Parathyroid adenoma (tissue), 2 donors: ENCODE results near the gene NR4A2.
"Not testable (repeated sequence)": the region's sequence is repeated elsewhere in the genome, so short reads cannot be mapped to it uniquely, and the experiment has no call there.

Source experiments
- H2AFZ ChIP-seq: fragments of 300-600 bp; sonication (generic); one replicate; pipeline ENCODE4 v1.7.0; 2017; ENCODE audit warnings: antibody characterized with exemption, mild to moderate bottlenecking
- H3K27ac ChIP-seq: fragments of 300-600 bp; sonication (generic); one replicate; pipeline ENCODE4 v1.7.0; 2017
- H3K27me3 ChIP-seq: fragments of 300-600 bp; sonication (generic); one replicate; pipeline ENCODE4 v1.7.0; 2017; ENCODE audit warnings: low read length; ENCODE audit not compliant: control insufficient read depth, insufficient read depth
- H3K36me3 ChIP-seq: fragments of 300-600 bp; sonication (generic); one replicate; pipeline ENCODE4 v1.7.0; 2017; ENCODE audit warnings: low read length; ENCODE audit not compliant: control insufficient read depth, insufficient read depth
- H3K4me1 ChIP-seq: fragments of 300-600 bp; sonication (generic); one replicate; pipeline ENCODE4 v1.7.0; 2017; ENCODE audit warnings: control low read depth
- H3K4me2 ChIP-seq: fragments of 300-600 bp; sonication (generic); one replicate; pipeline ENCODE4 v1.7.0; 2017; ENCODE audit warnings: low read length
- H3K4me3 ChIP-seq: fragments of 300-600 bp; sonication (generic); one replicate; pipeline ENCODE4 v1.7.0; 2017; ENCODE audit warnings: low read depth, low read length
- H3K79me2 ChIP-seq: fragments of 300-600 bp; sonication (generic); one replicate; pipeline ENCODE4 v1.7.0; 2017; ENCODE audit warnings: control low read depth
- H3K9ac ChIP-seq: fragments of 300-600 bp; sonication (generic); one replicate; pipeline ENCODE4 v1.7.0; 2017; ENCODE audit warnings: mild to moderate bottlenecking
- H3K9me3 ChIP-seq: fragments of 300-600 bp; sonication (generic); one replicate; pipeline ENCODE4 v1.7.0; 2017; ENCODE audit warnings: low read length; ENCODE audit not compliant: control insufficient read depth
- CTCF ChIP-seq: fragments of 300-600 bp; sonication (generic); IDR thresholded peaks from one replicate; pipeline ENCODE4 v1.7.0; 2017; ENCODE audit warnings: antibody characterized with exemption, mild to moderate bottlenecking
- donor health status: primary hyperparathyroidism.

The NR4A2 gene

GRCh38 chr2:156294945-156295580 lies 37.5 kb downstream of the NR4A2 start:
- Histone ChIP-seq H3K79me2 (no peaks in the 10 kb centered on the region), H2AFZ (no peak overlapping the region), H3K9me3 (no peaks in the 10 kb centered on the region), H3K9ac (no peak overlapping the region), H3K27ac (no peak overlapping the region), H3K27me3 (no peaks in the 10 kb centered on the region), H3K4me3 (no peak overlapping the region), H3K4me1 (no peaks in the 10 kb centered on the region), H3K36me3 (no peaks in the 10 kb centered on the region), H3K4me2 (no peak overlapping the region)
- TF ChIP-seq CTCF: no peak

- H3K27me3 ChIP-seq, H2AFZ ChIP-seq, H3K9me3 ChIP-seq, H3K4me3 ChIP-seq, H3K27ac ChIP-seq, H3K79me2 ChIP-seq, H3K4me1 ChIP-seq, H3K9ac ChIP-seq, H3K4me2 ChIP-seq, H3K36me3 ChIP-seq: not testable (repeated sequence)
Observed at GRCh38 chr2:156293382-156293781, 39.1 kb downstream of the NR4A2 start.

- H3K79me2 ChIP-seq: no peaks in the 10 kb centered on the region
- no peak overlapping the region for H2AFZ ChIP-seq
- no peaks in the 10 kb centered on the region for H3K27me3 ChIP-seq
- no peak overlapping the region for H3K4me3 ChIP-seq
- no peak overlapping the region for H3K4me2 ChIP-seq
- TF ChIP-seq CTCF: no peak
- H3K36me3 ChIP-seq: no peaks in the 10 kb centered on the region
- H3K27ac ChIP-seq: no peak overlapping the region
- H3K9ac ChIP-seq: no peak overlapping the region
- H3K4me1 ChIP-seq: no peaks in the 10 kb centered on the region
- no peaks in the 10 kb centered on the region for H3K9me3 ChIP-seq
Observed at GRCh38 chr2:156279446-156280150, 52.9 kb downstream of the NR4A2 start.
